Keratinocyte (primary cell): ENCODE measurements around the gene LUZP4. TPM values are rescaled to one million over a fixed set of nuclear protein-coding genes. Genes with fewer than 3 reads are reported as not detected.

Experiments
- DNase-seq: peaks from one replicate; pipeline ENCODE4 v3.0.0-alpha.2; 2011; ENCODE audit warnings: low read depth, missing footprints, low spot score
- FAIRE-seq: peaks from 2 replicates; lab custom pipeline; 2011; peaks lifted over from hg19 to GRCh38; lab: Jason Lieb, UNC
- H2AFZ ChIP-seq: 2 replicates; pipeline ENCODE4 v1.6.0; 2012; ENCODE audit warnings: low read length, control low read depth, inconsistent platforms; ENCODE audit not compliant: control insufficient read depth
- H3K27ac ChIP-seq: 2 replicates; pipeline ENCODE4 v1.5.1; 2011; ENCODE audit warnings: low read length; ENCODE audit not compliant: control insufficient read depth, insufficient read depth
- H3K27me3 ChIP-seq: 3 replicates; pipeline ENCODE4 v1.6.0; 2011; ENCODE audit warnings: low read length; ENCODE audit not compliant: control insufficient read depth, insufficient read depth; ENCODE audit errors: extremely low read depth
- H3K36me3 ChIP-seq, 2 experiments: 2 replicates in 1 of 2; 3 replicates in 1 of 2; pipeline ENCODE4 v1.5.1; 2011; ENCODE audit warnings: low read length in 2 of 2, mild to moderate bottlenecking in 1 of 2; ENCODE audit not compliant: control insufficient read depth in 2 of 2, insufficient read depth in 2 of 2; ENCODE audit errors: extremely low read depth in 1 of 2
- H3K4me1 ChIP-seq: 3 replicates; pipeline ENCODE4 v1.5.1; 2011; ENCODE audit warnings: low read length; ENCODE audit not compliant: control insufficient read depth, insufficient read depth; ENCODE audit errors: extremely low read depth
- H3K4me2 ChIP-seq: 3 replicates; pipeline ENCODE4 v1.6.0; 2011; ENCODE audit warnings: low read depth, low read length; ENCODE audit not compliant: control insufficient read depth, insufficient read depth; ENCODE audit errors: extremely low read depth
- H3K4me3 ChIP-seq, 3 experiments: fragments of 200-600 bp in 1 of 3; sonication (generic) in 1 of 3; 2 replicates in 2 of 3; 3 replicates in 1 of 3; pipeline ENCODE4 v1.5.1; 2011 to 2016; ENCODE audit warnings: low read length in 3 of 3, mild to moderate bottlenecking in 3 of 3, control low read depth in 2 of 3, inconsistent platforms in 1 of 3, low read depth in 1 of 3, mixed read lengths in 1 of 3, mixed run types in 1 of 3, moderate library complexity in 1 of 3; ENCODE audit not compliant: control insufficient read depth in 2 of 3, insufficient read depth in 2 of 3; ENCODE audit errors: extremely low read depth in 1 of 3
- H3K79me2 ChIP-seq: 2 replicates; pipeline ENCODE4 v1.6.0; 2012; ENCODE audit warnings: low read length; ENCODE audit not compliant: control insufficient read depth, insufficient read depth
- H3K9ac ChIP-seq: 3 replicates; pipeline ENCODE4 v1.6.0; 2011; ENCODE audit warnings: low read length; ENCODE audit not compliant: control insufficient read depth, insufficient read depth; ENCODE audit errors: extremely low read depth
- H3K9me1 ChIP-seq: 3 replicates; pipeline ENCODE4 v1.6.0; 2011; ENCODE audit warnings: low read length; ENCODE audit not compliant: control insufficient read depth, insufficient read depth; ENCODE audit errors: extremely low read depth
- H3K9me3 ChIP-seq: 2 replicates; pipeline ENCODE4 v1.5.1; 2012; ENCODE audit warnings: low read depth, low read length; ENCODE audit not compliant: control insufficient read depth
- H4K20me1 ChIP-seq: 3 replicates; pipeline ENCODE4 v1.6.0; 2011; ENCODE audit warnings: low read length; ENCODE audit not compliant: control insufficient read depth, insufficient read depth; ENCODE audit errors: extremely low read depth
- EZH2 ChIP-seq: IDR thresholded peaks from one replicate; pipeline ENCODE4 v1.6.1; 2012; ENCODE audit warnings: inconsistent platforms, mild to moderate bottlenecking, low read length, moderate library complexity
- dilution Hi-C: fragments of 300-500 bp; cut with MboI; formaldehyde crosslinking; loops from one replicate; pipeline ENCODE4 v1.7.0; 2020; ENCODE audit warnings: low sequenced_read_pairs; ENCODE audit not compliant: extremely low pct_ligation_motif_present
- polyA minus RNA-seq, 3 experiments: library from RNA; depleted of rRNA, polyadenylated mRNA; stranded (reverse); fragments of >200 nt; gene quantifications; 1 replicate in 1 of 3; 2 replicates in 1 of 3; 3 replicates in 1 of 3; pipeline ENCODE4 v1.2.3, GENCODE V29; 2011
- polyA plus RNA-seq, 5 experiments: library from polyadenylated mRNA; depleted of rRNA in 3 of 5; stranded (reverse) in 3 of 5; stranded (forward) in 1 of 5; unstranded in 1 of 5; fragments of >200 nt; gene quantifications; 1 replicate in 1 of 5; 2 replicates in 3 of 5; 3 replicates in 1 of 5; pipeline versions ENCODE4 v1.2.1 to v1.2.3, GENCODE V29; 2011 to 2012; ENCODE audit warnings: missing spikeins in 2 of 5, low read depth in 1 of 5, low replicate concordance in 1 of 5
- TF ChIP-seq, protein P1 (sequence below), 3 experiments: IDR thresholded peaks in 1 of 3; conservative IDR thresholded peaks in 1 of 3; optimal IDR thresholded peaks in 1 of 3; 2 replicates in 2 of 3; 3 replicates in 1 of 3; pipeline versions ENCODE3 to v1.5.1; 2011; ENCODE audit warnings: low read length in 3 of 3, mild to moderate bottlenecking in 3 of 3, moderate library complexity in 2 of 3, control low read depth in 1 of 3, inconsistent platforms in 1 of 3; ENCODE audit not compliant: insufficient read depth in 2 of 3; ENCODE audit errors: extremely low read depth in 1 of 3

Gene LUZP4
- polyA plus RNA-seq (not detected in 3 replicates), polyA minus RNA-seq (not detected in 3 replicates)
- polyA plus RNA-seq (2011; ENCODE audit: low read depth): not detected
- polyA plus RNA-seq (2011; cell fraction: cytosol; rRNA removed): not detected in 2 replicates
- not detected in 2 replicates for polyA plus RNA-seq (2011; cell fraction: nucleus; rRNA removed)
- not detected in 2 replicates for polyA plus RNA-seq (2012; ENCODE audit: low replicate concordance)
- not detected for polyA minus RNA-seq (2011; cell fraction: cytosol; rRNA and poly(A)+ RNA removed)
- polyA minus RNA-seq (2011; cell fraction: nucleus; rRNA and poly(A)+ RNA removed): not detected in 2 replicates

DNA sequence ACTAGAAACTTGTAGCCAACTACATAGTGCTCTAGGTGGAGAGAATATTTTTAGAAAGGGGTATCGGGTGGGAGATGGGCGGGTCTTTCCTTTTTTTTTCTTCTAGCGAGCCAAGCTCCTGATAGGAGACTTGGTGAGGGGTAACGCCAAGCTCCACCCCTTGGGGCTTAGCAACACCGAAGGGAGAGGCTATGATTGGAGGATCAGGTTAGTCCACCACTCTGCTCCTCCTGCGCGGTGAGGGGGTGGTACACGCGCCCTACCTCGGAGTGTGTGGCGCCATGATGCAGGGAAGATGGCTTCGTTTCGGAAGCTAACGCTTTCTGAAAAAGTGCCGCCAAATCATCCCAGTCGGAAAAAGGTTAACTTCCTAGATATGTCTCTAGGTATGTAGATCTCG lies at the start of gene LUZP4:
LUZP4 (plus strand) TSS at position 251 of the 400 bp plus-strand sequence; CDS start at position 296, 45 bp downstream.
- Histone ChIP-seq H3K79me2 (no peaks in the 10 kb centered on the region), H4K20me1 (no peaks in the 10 kb centered on the region), H3K4me2 (no peak within 1 kb of the TSS), H3K27me3 (no peaks in the 10 kb centered on the region), H3K9me1 (no peaks in the 10 kb centered on the region), H3K9me3 (no peaks in the 10 kb centered on the region), H3K27ac (no peak within 1 kb of the TSS), H3K9ac (no peak within 1 kb of the TSS), H3K4me3 (no peak within 1 kb of the TSS), H2AFZ (no peak within 1 kb of the TSS), H3K36me3 (no peaks in the 10 kb centered on the region), H3K4me1 (no peaks in the 10 kb centered on the region)
- TF ChIP-seq EZH2: no peak
- TF ChIP-seq, protein P1, sequence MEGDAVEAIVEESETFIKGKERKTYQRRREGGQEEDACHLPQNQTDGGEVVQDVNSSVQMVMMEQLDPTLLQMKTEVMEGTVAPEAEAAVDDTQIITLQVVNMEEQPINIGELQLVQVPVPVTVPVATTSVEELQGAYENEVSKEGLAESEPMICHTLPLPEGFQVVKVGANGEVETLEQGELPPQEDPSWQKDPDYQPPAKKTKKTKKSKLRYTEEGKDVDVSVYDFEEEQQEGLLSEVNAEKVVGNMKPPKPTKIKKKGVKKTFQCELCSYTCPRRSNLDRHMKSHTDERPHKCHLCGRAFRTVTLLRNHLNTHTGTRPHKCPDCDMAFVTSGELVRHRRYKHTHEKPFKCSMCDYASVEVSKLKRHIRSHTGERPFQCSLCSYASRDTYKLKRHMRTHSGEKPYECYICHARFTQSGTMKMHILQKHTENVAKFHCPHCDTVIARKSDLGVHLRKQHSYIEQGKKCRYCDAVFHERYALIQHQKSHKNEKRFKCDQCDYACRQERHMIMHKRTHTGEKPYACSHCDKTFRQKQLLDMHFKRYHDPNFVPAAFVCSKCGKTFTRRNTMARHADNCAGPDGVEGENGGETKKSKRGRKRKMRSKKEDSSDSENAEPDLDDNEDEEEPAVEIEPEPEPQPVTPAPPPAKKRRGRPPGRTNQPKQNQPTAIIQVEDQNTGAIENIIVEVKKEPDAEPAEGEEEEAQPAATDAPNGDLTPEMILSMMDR (optimal IDR thresholded peaks at IDR 0.05 in 1 of 3, IDR thresholded peaks at IDR 0.05 in 1 of 3, conservative IDR thresholded peaks at IDR 0.05 in 1 of 3; ENCODE audit: extremely low read depth in 1 of 3, insufficient read depth in 2 of 3, low read length in 3 of 3): no peak
- dilution Hi-C loops: no loop called here
- no peak for DNase-seq
- no peak for FAIRE-seq

- no peaks in the 10 kb centered on the region for H3K9me3 ChIP-seq
- H3K36me3 ChIP-seq: no peaks in the 10 kb centered on the region
- dilution Hi-C loops: no loop called here
- no peaks in the 10 kb centered on the region for H3K4me1 ChIP-seq
- H3K4me2 ChIP-seq: no peak overlapping the region
- H3K79me2 ChIP-seq: no peaks in the 10 kb centered on the region
- H2AFZ ChIP-seq: no peak overlapping the region
- TF ChIP-seq, protein P1 (optimal IDR thresholded peaks at IDR 0.05 in 1 of 3, IDR thresholded peaks at IDR 0.05 in 1 of 3, conservative IDR thresholded peaks at IDR 0.05 in 1 of 3; ENCODE audit: extremely low read depth in 1 of 3, insufficient read depth in 2 of 3, low read length in 3 of 3): no peak
- no peak for TF ChIP-seq EZH2
- H3K27ac ChIP-seq: no peak overlapping the region
- H4K20me1 ChIP-seq: no peaks in the 10 kb centered on the region
- H3K9me1 ChIP-seq: no peaks in the 10 kb centered on the region
- no peak overlapping the region for H3K9ac ChIP-seq
- FAIRE-seq (no peak), DNase-seq (no peak)
- no peaks in the 10 kb centered on the region for H3K27me3 ChIP-seq
- no peak overlapping the region for H3K4me3 ChIP-seq
These were observed 37.9 kb upstream of the LUZP4 start for GRCh38 chrX:115251458-115252233.
